ENCODE results near the gene SMYD3.

The SMYD3 gene

DNA sequence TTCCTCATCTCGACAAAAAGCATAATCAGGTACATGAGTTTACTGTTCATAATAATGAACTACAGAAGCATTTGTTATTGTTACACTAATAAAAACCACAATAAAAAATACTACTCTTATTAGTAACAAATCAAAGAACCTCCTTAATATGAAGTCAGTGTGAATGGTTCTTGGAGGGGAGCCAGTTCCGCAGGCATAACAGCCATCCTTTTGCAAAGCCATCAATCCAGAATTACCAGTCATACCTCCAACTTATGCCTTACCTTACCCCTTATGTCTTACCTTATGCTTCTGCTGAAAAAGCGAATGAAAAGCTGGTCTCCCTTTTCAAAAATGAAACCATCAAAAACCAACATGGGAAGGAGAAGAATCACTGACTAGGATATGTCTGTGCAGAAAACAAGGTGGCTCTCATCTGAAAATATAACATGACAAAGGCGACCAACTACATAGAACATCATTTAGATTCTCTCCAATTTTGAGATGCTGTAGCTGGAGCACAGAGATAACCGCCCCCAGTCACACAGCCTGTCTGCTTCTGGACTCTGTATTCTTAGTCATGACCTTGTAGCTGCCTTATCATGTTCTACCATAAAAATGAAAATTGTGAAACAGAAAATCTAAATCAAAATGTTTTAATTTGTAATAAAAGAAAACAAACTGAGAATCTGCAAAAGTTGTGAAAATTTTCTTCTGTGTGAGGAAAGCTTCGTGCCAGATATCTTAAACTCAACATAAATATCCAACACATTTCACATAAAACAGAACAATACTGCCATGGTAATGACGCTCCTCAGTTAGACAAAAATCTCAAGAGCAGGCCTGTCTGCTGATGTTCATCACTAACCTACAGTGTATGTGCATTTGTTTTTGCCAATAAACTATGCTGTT, 438.2 kb downstream of the SMYD3 start:
- Mint-ChIP-seq H3K27ac (no peak overlapping the region), H3K27me3 (no peaks in the 10 kb centered on the region), H3K36me3 (peaks cover 8% of the 10 kb centered on the region), H3K4me1 (no peaks in the 10 kb centered on the region), H3K4me3 (no peak overlapping the region), H3K9me3 (no peaks in the 10 kb centered on the region)
- DNase-seq (ENCODE audit: low spot score in 2 of 2) (no peak), ATAC-seq (ENCODE audit: low read depth) (no peak)

DNA sequence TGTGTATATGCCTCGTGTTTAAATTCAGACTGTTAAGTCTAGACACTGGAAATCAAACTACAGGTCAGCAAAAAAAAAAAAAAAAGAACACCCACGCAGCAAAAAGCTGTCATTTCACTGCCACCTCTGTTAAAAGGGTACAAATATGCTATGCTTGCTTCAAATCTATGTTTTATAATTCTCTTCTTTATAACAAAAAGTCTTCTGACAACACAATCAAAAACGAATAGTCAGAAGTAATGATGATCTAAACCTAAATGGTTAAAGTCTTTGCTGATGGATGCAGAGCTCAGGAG, 438.9 kb downstream of the SMYD3 start:
- H3K4me3 Mint-ChIP-seq = no peak overlapping the region
- H3K27ac Mint-ChIP-seq = no peak overlapping the region
- no peak for ATAC-seq (ENCODE audit: low read depth)
- no peak for DNase-seq (ENCODE audit: low spot score in 2 of 2)
- no peaks in the 10 kb centered on the region for H3K27me3 Mint-ChIP-seq
- H3K4me1 Mint-ChIP-seq = no peaks in the 10 kb centered on the region
- no peaks in the 10 kb centered on the region for H3K9me3 Mint-ChIP-seq
- peaks cover 8% of the 10 kb centered on the region for H3K36me3 Mint-ChIP-seq

DNA sequence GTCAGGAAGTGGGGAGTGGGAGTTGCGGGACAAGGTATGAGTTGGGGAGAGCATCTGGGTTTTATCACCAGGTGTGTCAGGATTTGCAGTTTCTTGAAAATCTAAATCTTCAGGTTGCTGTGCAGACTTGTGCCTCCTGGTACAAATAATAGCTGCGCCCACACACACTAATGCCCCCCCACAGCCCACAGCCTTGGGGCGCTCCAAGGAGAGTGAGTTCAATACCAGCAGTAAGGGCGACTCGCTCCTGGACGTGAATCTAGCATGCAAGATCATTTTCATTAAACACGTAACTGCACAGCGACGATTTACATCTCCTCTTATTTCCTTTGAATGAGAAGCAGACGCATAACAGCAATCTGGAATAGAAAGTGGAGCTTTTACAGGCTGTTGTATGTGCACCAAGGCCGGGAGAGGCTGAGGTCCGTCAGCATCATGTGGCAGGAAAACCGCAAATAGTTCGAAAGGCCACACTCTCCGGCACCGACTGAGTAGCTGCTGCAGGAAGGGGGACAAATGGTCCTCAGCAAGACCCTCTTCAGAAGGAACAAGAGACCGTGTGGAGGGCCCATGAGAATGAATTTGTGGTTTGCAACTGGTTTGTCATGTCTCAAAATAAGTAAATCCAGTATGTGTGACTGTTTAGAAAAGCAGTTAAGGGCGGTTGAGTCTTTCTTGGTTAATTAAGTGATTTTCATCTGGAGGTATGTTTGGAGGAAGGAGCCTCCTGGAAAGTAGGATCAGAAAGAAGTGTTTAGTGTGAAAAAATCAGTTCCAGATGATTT, 439.5 kb downstream of the SMYD3 start:
- DNase-seq (ENCODE audit: low spot score in 2 of 2) (no peak), ATAC-seq (ENCODE audit: low read depth) (no peak)
- Mint-ChIP-seq H3K27ac (no peak overlapping the region), H3K4me3 (no peak overlapping the region), H3K27me3 (no peaks in the 10 kb centered on the region), H3K36me3 (peaks cover 8% of the 10 kb centered on the region), H3K4me1 (no peaks in the 10 kb centered on the region), H3K9me3 (no peaks in the 10 kb centered on the region)

- H3K4me3 Mint-ChIP-seq = no peak overlapping the region
- no peaks in the 10 kb centered on the region for H3K9me3 Mint-ChIP-seq
- no peaks in the 10 kb centered on the region for H3K27me3 Mint-ChIP-seq
- H3K27ac Mint-ChIP-seq = no peak overlapping the region
- ATAC-seq (ENCODE audit: low read depth) = no peak
- H3K36me3 Mint-ChIP-seq = peaks cover 4% of the 10 kb centered on the region
- no peak for DNase-seq (ENCODE audit: low spot score in 2 of 2)
- H3K4me1 Mint-ChIP-seq = no peaks in the 10 kb centered on the region
Observed at GRCh38 chr1:246066573-246066972, 440.5 kb downstream of the SMYD3 start.

DNA sequence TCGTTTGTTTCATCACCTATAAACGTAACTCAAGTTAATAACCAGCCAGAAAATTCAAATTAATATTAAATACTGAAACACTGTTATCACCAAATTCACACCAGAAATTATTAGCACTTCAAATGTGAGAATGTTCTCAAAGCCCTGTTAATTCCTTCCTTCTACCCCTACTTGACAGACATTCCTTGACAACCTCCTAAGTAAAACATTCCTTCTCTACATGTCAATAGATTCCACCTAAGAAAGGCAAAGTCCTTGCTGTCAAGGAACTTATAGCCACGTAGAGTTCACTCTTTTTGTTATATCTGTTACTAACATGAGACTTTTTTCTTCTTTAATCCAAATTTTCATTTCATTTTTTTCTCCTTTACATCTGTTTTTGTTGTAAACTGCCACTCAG, 441.5 kb downstream of the SMYD3 start:
- ATAC-seq (ENCODE audit: low read depth) (no peak), DNase-seq (ENCODE audit: low spot score in 2 of 2) (no peak)
- Mint-ChIP-seq H3K9me3 (no peaks in the 10 kb centered on the region), H3K4me1 (no peaks in the 10 kb centered on the region), H3K27me3 (no peaks in the 10 kb centered on the region), H3K4me3 (no peak overlapping the region), H3K36me3 (peaks cover 2% of the 10 kb centered on the region), H3K27ac (no peak overlapping the region)

DNA sequence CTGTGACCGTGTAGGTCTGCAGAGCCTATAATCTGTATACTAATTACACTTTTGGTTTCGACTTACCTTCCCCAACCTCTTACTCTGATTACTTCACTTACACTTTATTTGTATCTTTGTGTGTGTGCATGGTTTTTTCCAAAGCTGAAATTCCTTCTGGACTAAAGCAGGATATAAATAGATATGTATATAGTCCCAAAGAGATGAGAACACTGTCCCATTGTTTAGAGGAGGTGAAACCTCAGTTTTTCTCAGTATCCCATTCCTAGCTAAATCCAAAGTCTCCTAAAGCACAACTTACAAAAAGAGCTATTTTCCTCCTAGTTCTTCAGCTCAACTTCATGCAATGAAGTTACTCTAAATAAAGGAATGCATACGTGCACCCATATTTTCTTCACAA, 442.2 kb downstream of the SMYD3 start:
- Mint-ChIP-seq H3K4me1 (no peaks in the 10 kb centered on the region), H3K36me3 (peaks cover 2% of the 10 kb centered on the region), H3K9me3 (no peaks in the 10 kb centered on the region), H3K4me3 (no peak overlapping the region), H3K27ac (no peak overlapping the region), H3K27me3 (no peaks in the 10 kb centered on the region)
- ATAC-seq (ENCODE audit: low read depth) (no peak), DNase-seq (ENCODE audit: low spot score in 2 of 2) (no peak)

GRCh38 chr1:246063013-246063616, 444.0 kb downstream of the SMYD3 start:
- DNase-seq (ENCODE audit: low spot score in 2 of 2) (no peak), ATAC-seq (ENCODE audit: low read depth) (no peak)
- no peaks in the 10 kb centered on the region for H3K9me3 Mint-ChIP-seq
- no peaks in the 10 kb centered on the region for H3K27me3 Mint-ChIP-seq
- no peak overlapping the region for H3K27ac Mint-ChIP-seq
- H3K4me3 Mint-ChIP-seq = no peak overlapping the region
- peaks cover 2% of the 10 kb centered on the region for H3K36me3 Mint-ChIP-seq
- H3K4me1 Mint-ChIP-seq = no peaks in the 10 kb centered on the region

DNA sequence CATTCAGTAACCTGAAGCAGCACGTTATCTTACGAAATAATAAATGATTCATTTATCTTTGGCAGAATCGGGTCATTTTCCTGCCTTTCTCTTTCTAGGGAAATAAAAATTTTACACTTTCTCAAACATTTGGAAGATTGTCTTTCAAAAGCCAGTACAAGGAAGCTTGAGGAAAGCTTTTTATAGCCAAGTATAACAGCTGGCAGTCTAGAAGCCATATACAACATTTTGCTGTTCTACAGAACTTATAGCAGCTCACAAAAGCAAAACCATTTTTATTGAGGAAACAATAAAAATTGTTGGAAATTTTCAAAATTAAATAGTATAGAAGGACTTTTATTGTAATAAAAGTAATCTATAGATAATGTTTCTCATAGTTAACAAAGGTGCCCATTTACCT, 448.6 kb downstream of the SMYD3 start:
- Mint-ChIP-seq H3K4me1 (no peaks in the 10 kb centered on the region), H3K36me3 (peaks cover 9% of the 10 kb centered on the region), H3K27ac (no peak overlapping the region), H3K9me3 (peaks cover 4% of the 10 kb centered on the region), H3K4me3 (no peak overlapping the region), H3K27me3 (no peaks in the 10 kb centered on the region)
- ATAC-seq (ENCODE audit: low read depth) (no peak), DNase-seq (ENCODE audit: low spot score in 2 of 2) (no peak)

DNA sequence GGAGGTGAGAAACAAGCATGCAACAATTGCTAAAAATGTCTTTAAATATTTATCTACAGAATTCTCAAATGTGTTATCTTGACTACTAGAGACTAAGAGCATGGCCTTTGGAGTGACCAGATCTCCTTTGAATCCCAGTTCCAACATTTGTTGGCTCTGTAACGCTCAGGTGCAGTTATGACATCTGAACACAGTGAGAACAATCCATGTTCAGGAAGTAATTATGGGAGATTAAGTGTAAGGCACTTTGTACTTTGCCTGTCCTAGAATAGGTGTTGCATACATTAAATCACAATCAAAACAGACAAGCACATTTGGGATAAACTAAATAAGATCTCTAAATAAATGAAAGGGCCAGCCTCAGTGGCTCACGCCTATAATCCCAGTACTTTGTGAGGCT, 454.5 kb downstream of the SMYD3 start:
- Mint-ChIP-seq H3K36me3 (peaks cover 23% of the 10 kb centered on the region), H3K27ac (no peak overlapping the region), H3K27me3 (no peaks in the 10 kb centered on the region), H3K9me3 (peaks cover 4% of the 10 kb centered on the region), H3K4me3 (no peak overlapping the region), H3K4me1 (no peaks in the 10 kb centered on the region)
- ATAC-seq (ENCODE audit: low read depth) (no peak), DNase-seq (ENCODE audit: low spot score in 2 of 2) (no peak)

GRCh38 chr1:246051909-246052518, 455.1 kb downstream of the SMYD3 start:
- no peaks in the 10 kb centered on the region for H3K4me1 Mint-ChIP-seq
- no peaks in the 10 kb centered on the region for H3K27me3 Mint-ChIP-seq
- H3K9me3 Mint-ChIP-seq = peaks cover 4% of the 10 kb centered on the region
- no peak overlapping the region for H3K27ac Mint-ChIP-seq
- peaks cover 23% of the 10 kb centered on the region for H3K36me3 Mint-ChIP-seq
- no peak overlapping the region for H3K4me3 Mint-ChIP-seq
- no peak for DNase-seq (ENCODE audit: low spot score in 2 of 2)
- no peak for ATAC-seq (ENCODE audit: low read depth)

DNA sequence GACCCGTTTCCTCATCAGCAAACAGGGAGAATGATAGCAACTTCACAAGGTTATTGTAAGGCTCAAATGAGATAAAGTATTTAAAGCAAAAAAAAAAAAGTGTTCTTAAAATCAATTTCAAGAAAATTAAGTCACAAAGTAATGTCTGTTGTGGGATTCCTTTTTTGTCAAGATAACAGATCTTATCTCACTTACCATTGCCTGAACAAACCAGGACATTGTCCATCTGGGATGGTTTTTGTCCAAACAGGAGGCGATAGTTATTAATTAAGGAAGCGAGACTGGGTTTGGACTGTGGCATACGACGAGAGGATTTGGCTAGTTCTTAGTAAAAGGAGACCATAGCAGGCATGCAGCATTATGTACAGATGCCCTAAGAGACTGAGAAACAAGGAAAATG, 458.4 kb downstream of the SMYD3 start:
- Mint-ChIP-seq H3K27me3 (no peaks in the 10 kb centered on the region), H3K4me3 (no peak overlapping the region), H3K36me3 (peaks cover 15% of the 10 kb centered on the region), H3K27ac (no peak overlapping the region), H3K9me3 (no peaks in the 10 kb centered on the region), H3K4me1 (no peaks in the 10 kb centered on the region)
- DNase-seq (ENCODE audit: low spot score in 2 of 2) (no peak), ATAC-seq (ENCODE audit: low read depth) (no peak)

- Mint-ChIP-seq H3K27ac (no peak overlapping the region), H3K27me3 (no peaks in the 10 kb centered on the region)
- ATAC-seq (ENCODE audit: low read depth) = no peak
Observed at GRCh38 chr1:246043556-246043955, 463.5 kb downstream of the SMYD3 start.

DNA sequence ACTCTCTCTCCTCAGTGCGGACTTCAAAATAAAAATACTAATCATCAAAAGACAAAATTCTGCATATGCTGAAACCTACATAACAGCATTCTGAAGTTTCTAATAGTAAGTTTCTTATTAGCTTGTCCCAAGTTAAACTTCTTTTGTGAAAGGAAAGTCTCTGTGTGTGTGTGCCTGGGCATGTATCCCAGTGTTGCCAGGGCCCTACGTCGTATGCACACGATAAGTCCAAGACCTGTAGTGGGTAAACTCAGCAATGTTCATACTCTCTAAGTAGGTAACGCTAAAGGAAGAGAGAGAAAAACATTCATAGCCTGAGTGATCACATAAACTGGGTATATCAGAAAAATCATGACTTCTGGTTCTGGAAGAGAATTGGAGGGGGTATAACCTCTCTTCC, 465.7 kb downstream of the SMYD3 start:
- no peak overlapping the region for H3K27ac Mint-ChIP-seq
- no peaks in the 10 kb centered on the region for H3K4me1 Mint-ChIP-seq
- peaks cover 4% of the 10 kb centered on the region for H3K36me3 Mint-ChIP-seq

More at GRCh38 chr1:246043556-246043955, 463.5 kb downstream of the SMYD3 start:
- no peak for DNase-seq (ENCODE audit: low spot score in 2 of 2)
- peaks cover 4% of the 10 kb centered on the region for H3K36me3 Mint-ChIP-seq
- no peak overlapping the region for H3K4me3 Mint-ChIP-seq
- no peaks in the 10 kb centered on the region for H3K4me1 Mint-ChIP-seq
- H3K9me3 Mint-ChIP-seq = no peaks in the 10 kb centered on the region

More for the DNA sequence above, 465.7 kb downstream of the SMYD3 start:
- H3K4me3 Mint-ChIP-seq = no peak overlapping the region
- ATAC-seq (ENCODE audit: low read depth) = no peak
- DNase-seq (ENCODE audit: low spot score in 2 of 2) = no peak
- no peaks in the 10 kb centered on the region for H3K9me3 Mint-ChIP-seq
- no peaks in the 10 kb centered on the region for H3K27me3 Mint-ChIP-seq
